ENCODE data around the gene TPCN2.
"Not testable (repeated sequence)": the region's sequence is repeated elsewhere in the genome, so short reads cannot be mapped to it uniquely, and the experiment has no call there.

The TPCN2 gene

DNA sequence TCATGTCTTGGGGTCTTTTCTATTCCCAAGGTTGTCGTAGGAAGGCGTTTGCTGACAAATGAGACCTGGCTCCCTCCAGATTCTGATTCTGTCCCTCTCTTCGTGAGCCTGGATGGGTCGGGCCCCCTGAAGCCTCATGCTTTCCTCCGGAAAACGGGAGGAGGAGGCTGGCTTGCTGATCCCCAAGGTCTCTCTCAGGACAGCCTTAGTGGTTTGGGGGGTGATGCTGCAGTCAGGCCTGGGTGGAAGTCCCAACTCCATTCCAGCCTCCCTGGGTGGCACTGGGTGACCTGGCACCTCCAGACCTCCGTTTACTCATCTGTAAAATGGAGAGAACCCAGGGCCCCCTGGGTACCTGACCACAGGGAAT lies 83.6 kb downstream of the TPCN2 start:
- no peak for DNase-seq

DNA sequence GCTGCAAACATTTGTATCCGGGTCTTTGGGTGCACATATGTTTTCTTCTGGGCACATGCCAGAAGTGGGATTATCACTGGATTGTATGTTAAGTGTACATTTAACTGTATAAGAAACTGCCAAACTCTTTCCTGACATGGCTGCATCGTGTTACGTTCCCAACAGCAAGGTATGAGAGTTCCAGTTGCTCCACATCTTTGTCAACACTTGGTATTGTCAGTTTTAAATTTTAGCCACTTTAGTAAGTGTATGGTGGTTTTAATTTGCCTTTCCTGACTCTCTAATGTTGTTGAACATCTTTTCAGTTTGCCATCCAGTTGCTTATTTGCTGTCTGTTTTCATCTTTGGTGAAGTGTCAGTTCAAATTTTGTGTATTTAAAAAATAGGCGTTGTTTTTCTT lies 84.5 kb downstream of the TPCN2 start:
- DNase-seq: no peak

DNA sequence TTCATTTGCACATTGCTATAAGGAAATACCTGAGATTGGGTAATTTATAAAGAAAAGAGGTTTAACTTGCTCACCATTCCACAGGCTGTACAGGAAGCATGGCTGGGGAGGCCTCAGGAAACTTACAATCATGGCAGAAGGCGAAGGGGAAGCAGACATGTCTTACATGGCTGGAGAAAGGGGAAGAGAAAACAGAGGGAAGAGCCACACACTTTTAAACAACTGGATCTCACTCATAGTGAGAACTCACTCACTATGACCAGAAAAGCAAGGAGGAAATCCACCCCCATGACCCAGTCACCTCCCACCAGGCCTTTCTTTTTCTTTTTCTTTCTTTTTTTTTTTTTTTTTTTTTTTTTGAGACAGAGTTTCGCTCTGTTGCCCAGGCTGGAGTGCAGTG lies 85.5 kb downstream of the TPCN2 start:
- DNase-seq: not testable (repeated sequence)

- no peak for DNase-seq
These were observed 86.2 kb downstream of the TPCN2 start for GRCh38 chr11:69134957-69135356.

DNA sequence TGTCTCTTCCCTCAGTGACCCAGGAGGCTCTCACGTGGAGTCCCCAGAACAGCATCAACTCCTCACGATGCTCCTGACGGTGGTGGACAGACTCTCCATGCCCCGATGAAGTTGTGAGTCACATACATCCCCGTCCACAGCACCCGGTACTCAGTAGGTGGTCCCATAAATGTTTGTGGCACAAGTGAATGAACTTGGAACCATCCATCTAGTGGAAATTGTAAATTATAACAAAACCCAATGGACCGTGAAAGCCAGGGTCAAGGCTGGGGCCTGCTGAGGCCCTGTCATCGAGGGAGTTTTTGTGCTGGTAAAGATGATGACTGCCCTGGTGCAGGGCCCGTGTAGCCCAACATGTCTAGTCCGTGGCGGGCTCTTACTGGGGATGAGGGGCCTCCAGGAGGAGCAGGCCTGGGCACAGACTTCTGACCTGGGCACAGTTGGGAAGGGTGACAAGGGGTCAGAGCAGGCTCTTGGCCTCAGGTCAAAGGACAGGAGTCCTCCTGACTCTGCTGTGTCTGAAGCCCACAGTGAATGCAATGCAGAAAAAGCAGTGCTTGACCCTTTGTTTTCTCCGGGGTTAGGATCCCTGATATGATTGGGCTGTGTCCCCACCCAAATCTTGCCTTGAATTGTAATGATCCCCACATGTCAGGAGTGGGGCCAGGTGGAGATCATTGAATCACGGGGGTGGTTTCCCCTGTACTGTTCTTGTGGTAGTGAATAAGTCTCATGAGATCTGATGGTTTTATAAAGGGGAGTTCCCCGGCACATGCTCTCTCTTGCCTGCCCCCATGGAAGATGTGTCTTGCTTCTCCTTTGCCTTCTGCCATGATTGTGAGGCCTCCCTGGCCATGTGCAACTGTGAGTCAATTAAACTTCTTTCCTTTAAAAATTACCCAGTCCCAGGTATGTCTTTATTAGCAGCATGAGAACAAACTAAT lies 87.0 kb downstream of the TPCN2 start:
- DNase-seq: no peak

DNA sequence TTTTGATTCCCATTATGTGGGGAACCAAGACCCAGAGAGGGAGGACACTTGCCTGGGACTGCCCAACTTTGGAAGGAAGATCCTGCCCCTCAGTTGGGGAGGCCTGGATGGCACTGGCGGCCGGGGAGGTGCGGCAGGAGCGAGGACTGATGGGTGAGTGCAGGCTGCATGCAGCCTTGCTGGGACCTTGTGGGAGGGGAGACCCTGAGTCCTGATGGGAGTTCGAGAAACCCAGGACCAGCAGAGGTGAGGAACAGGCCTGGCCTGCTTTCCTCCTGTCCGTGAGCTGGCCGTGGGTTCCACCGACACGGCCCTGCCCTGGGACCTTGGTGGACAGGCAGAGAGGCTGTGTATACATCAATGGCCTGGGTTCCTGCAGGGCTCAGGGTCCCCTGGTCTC lies 87.7 kb downstream of the TPCN2 start:
- DNase-seq: no peak

- DNase-seq: no peak
These were observed 88.6 kb downstream of the TPCN2 start for GRCh38 chr11:69137151-69137844.

GRCh38 chr11:69138265-69138664 lies 89.5 kb downstream of the TPCN2 start:
- no peak for DNase-seq

GRCh38 chr11:69140161-69140560 lies 91.4 kb downstream of the TPCN2 start:
- DNase-seq: not testable (repeated sequence)

DNA sequence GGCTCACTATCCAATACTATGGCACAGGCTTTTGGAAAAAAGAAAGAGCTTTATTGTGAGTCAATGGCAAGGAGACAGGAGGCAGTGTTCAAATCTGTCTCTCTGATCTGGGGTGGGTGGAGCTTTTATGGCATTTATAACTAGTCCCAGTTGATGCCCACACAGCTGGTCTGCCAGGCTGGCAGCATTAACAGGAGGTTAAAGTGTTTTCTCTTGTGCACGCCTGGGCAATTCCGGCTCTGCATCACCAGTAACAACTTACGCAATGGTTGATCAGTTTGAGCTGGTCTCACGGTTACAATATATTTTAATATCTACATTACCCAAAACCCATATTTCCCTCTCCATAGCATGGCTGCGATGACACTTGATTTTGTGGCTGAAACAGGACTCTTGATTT lies 91.9 kb downstream of the TPCN2 start:
- DNase-seq: no peak

DNA sequence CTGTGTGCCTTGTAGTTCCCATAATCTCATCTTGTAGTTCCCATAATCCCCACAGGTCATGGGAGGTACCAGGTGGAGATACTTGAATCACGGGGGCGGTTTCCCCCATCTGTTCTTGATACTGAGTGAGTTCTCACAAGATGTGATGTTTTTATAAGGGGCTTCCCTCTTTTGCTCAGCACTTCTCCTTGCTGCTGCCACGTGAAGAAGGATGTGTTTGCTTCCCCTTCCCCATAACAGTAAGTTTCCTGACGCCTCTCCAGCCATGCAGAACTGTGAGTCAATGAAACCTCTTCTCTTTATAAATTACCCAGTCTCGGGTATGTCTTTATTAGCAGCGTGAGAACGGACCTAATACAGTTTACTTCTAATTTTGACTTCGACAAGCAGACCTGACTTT lies 93.0 kb downstream of the TPCN2 start:
- DNase-seq: no peak

DNA sequence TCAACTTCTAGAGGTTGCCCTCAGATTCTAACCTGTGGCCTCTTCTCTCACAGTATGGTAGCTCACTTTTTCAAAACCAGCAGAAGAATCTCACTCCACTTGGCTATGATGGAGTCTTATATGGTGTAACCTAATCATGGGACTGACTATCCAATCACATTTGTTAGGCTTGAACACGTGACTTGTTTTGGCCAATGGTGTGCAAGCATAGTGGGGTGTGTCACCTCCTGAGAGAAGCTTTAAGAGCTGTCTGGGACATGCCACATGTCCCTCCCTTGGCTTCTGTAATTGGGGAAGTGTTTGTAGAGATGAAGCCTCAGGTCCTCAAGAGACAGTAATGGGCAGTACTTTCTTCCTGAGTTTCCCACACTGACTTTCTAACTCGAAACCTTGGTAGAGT lies 94.2 kb downstream of the TPCN2 start:
- DNase-seq: no peak

GRCh38 chr11:69144316-69145049 lies 95.8 kb downstream of the TPCN2 start:
- no peak for DNase-seq

DNA sequence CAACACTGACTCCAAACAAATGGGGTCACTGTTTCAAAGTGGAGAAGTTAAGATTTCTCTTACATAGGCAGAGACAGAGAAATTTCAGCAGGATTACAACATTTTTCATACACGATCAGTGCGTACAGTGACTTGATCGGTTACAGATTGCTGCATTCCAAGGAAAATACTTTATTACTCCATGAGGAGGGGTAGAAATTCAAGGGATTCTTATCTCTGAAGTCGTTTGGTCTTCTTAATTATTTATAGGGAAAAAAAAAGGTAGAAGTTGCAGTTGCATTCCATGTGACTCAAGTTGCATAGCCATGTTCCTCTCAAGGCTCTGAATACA lies 96.3 kb downstream of the TPCN2 start:
- no peak for DNase-seq

- DNase-seq: no peak
These were observed 99.6 kb downstream of the TPCN2 start for GRCh38 chr11:69148377-69148762.

GRCh38 chr11:69148806-69149205 lies 100.1 kb downstream of the TPCN2 start:
- no peak for DNase-seq

DNA sequence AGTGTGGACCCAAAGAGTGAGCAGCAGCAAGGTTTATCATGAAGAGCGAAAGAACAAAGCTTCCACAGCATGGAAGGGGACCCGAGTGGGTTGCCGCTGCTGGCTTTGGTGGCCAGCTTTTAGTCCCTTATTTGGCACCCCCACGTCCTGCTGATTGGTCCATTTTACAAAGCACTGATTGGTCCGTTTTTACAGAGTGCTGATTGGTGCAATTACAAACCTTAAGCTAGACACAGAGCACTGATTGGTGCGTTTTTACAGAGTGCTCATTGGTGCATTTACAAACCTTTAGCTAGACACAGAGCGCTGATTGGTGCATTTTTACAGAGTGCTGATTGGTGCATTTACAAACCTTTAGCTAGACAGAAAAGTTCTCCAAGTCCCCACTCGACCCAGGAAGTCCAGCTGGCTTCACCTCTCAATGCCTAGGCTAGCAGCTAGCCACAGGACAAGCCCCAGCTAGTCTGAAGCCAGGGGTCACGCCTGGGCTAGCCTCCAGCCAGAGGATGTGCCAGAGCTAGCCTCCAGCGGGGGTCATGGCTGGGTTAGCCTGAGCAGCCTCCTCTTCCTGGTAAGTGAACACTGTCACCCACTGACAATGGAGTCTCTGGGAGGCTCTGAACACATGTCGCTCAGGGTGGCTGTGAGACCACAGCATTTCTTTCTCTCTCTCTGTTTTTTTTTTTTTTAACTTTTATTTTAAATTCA lies 100.8 kb downstream of the TPCN2 start:
- not testable (repeated sequence) for DNase-seq

- no peak for DNase-seq
These were observed 101.4 kb downstream of the TPCN2 start for GRCh38 chr11:69150175-69150574.

GRCh38 chr11:69151836-69152235 lies 103.1 kb downstream of the TPCN2 start:
- DNase-seq: no peak

DNA sequence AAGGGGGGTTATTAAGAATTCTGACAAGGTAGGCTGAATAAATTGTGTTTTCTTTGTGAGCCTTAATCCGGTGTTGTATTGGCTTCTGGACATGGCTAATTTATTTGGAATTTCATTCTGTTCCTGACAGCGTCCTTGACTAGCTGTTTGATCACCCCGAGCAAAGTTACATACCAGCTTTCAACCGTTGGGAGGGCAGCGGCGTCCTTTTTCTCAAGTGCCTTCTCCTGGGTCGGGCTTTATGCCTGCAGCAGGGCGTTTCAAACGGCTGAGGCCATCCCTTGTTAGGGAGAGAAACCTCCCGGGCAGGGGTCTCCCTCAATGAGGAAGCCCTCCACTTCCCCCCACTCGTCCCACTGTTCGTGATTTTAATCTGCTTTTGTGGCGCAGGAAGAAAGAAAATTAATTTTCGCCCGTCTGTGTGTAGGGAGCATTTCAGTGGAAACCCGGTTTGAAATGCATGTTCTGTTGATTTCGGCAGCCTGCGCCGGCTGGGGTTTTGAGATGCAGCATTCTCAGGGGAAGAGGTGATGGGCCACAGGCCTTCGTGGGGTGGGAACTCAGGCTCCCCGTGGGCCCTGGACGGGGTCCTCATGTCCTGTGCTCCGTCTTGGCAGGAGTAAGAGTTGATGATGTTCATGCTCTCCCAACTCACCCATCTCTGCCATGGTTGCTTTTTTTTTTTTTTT lies 104.1 kb downstream of the TPCN2 start:
- DNase-seq: no peak

DNA sequence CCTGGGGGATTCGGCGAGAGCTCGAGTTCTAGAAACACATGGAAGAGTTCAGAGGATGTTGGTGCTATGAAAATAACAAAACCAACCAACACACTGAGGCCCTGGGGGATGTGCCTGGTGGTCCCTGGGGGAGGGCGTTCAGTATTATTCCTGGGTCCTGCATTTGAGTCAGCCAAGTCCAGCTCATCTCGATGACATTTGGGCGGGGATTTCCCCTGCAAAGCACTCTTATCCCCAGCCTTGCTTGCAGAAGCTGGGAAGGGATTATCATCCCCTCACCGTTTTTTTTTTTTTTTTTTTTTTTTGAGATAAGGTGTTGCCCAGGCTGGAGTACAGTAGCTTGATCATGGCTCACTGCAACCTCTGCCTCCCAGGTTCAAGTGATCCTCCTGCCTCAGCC lies 104.9 kb downstream of the TPCN2 start:
- DNase-seq: no peak

DNA sequence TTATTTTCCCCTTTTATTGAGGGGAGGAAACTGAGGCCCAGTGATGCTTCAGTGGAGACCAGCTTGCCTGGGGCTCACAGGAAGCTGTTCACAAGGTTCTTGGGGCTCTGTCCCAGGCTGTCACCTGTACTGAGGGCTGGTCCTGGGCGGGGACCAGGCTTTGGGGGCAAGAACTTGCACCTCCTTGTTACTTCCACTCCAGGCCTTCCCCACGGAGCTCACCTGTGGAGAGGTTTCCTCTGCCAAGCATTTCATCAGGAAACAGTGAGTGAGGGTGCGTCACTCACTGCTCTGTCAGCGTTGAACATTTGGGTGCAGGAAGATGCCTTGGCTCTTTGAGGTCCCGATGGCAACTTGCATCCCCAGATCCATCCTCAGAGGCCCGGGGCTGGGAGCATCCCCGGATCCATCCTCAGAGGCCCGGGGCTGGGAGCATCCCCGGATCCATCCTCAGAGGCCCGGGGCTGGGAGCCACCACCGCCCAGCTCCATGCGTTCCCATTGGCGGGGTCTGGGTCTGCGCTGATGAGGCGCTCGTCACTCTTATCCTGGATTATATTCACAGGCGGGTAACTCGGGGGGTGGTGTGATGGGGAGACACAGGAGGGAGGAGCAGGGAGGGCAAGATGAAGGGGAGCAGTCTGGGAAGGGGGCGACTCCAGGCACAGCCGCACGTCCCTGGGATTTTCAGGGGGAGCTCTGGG lies 105.6 kb downstream of the TPCN2 start:
- no peak for DNase-seq
